Dedifferentiated amniotic fluid mesenchymal stem cell (primary cell): ENCODE results near the gene THSD7A.
"Not testable (repeated sequence)": the region's sequence is repeated elsewhere in the genome, so short reads cannot be mapped to it uniquely, and the experiment has no call there.

Experiments used
- DNase-seq: peaks from one replicate; pipeline ENCODE4 v3.0.0-alpha.2; 2016; ENCODE audit errors: extremely low spot score

THSD7A gene

GRCh38 chr7:11457419-11457818, 374.6 kb downstream of the THSD7A start:
- DNase-seq, result no peak

- DNase-seq, result no peak
Observed at GRCh38 chr7:11456574-11456973, 375.4 kb downstream of the THSD7A start.

DNA sequence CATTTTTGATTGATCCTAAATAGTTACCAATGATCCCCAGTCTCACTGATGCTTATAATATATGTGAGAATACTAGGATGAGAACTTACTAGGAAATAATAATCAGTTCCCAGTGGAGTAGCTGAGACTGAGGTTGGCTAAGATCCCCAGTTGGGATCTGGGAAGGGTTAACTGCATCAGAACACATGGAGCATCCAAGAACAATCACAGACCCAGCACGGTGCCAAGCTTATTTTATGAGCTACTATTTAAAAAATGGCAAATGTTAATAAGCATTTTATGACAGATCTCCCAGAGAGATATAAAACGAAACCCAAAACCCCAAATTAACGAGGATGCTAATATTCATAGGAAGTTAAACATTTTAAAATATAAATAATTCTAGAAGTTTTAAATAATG, 379.5 kb downstream of the THSD7A start:
- no peak for DNase-seq

GRCh38 chr7:11450281-11450680, 381.7 kb downstream of the THSD7A start:
- DNase-seq, result no peak

- no peak for DNase-seq
Observed at GRCh38 chr7:11449316-11449715, 382.7 kb downstream of the THSD7A start.

DNA sequence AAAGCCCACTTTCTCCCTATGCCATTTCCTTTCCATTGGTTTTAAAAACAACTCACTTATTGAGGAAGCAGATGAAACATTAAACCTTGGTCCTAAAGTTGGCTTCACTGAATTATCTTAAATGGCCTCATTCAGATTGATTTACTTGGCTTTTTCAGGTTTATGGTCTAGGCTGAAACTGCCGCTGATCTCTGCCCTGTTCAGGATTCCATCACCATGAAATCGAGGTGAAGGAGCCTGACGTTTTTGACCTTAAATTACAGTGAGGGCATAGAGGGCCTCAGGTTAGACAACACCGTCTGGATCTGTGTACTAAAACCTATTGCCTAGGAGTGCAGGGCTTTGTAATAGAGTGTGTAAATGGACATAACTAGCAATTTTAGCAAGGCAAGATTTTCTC, 383.7 kb downstream of the THSD7A start:
- DNase-seq, result no peak

DNA sequence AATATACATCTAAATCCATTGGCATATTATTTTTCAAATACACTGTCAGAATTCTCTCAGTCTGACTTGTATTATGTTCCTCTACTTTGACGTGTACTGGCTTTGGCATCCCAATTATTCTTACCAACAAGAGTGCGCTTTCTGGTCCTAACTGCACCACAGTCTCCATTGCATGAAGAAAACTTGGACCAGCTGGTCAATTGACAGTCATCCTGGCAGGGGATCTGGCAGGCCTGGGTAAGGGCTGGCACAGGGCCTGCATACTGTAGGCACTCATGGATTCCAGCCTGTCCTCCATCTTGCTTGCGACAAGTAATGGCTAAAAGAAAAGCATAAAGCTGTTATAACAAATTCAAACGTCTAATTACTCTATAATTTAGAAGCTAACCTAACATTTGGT, 384.9 kb downstream of the THSD7A start:
- no peak for DNase-seq

GRCh38 chr7:11443934-11444333, 388.1 kb downstream of the THSD7A start:
- not testable (repeated sequence) for DNase-seq

GRCh38 chr7:11437994-11438393, 394.0 kb downstream of the THSD7A start:
- DNase-seq, result no peak

- no peak for DNase-seq
Observed at GRCh38 chr7:11436773-11437524, 395.0 kb downstream of the THSD7A start.

DNA sequence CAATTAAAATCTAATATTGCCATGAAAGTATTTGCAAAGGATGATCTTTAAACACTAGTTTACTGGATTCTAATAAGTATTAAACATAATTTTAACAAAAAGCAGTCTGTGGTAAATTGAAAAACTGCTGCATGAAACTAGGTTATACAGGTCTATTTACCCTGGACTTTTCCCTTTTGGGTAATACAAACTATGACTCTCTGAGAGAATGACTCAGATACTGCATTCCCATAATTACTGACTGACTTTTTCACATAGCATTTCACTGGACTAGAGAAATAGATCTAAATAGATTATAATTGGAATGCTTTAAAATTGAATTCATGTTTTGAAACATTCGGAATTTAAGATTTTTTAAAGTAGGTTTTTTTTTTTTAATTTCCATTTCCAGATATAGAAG, 395.7 kb downstream of the THSD7A start:
- DNase-seq, result no peak

DNA sequence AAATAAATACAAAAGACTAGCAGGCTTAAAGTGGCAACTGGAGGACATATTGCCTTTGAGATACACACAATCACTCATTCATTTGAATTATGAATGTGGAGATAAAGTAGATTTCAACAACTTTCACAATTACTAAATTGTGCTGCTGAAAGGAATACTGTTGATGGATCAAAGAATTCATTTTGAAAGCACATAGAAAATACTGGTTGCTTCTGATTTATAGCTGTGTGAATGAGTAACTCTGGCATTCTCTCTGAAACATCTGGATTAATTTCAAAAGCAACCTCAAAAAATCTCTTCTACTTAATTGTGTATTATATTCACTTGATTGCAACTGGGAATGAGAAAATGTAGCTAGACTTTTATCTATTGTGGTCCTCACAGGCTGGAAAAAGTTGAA, 397.6 kb downstream of the THSD7A start:
- no peak for DNase-seq

DNA sequence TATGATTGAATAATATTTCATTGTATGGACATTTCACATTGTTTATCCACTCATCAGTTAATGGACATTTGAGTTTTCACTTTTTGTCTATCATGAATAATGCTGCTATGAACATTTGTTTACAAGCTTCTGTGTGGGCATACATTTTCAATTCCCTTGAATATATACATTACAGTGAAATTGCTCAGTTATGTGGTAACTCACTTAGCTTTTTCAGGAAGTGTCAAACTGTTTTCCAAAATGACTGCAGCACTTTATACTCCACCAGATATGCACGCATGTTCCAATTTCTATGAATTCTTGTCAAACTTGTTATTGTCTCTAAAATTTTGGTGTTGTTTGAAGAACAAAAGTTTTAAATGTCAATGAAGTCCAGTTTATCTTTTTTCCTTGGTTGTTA, 401.2 kb downstream of the THSD7A start:
- DNase-seq, result no peak

- DNase-seq, result no peak
Observed at GRCh38 chr7:11430112-11430511, 401.9 kb downstream of the THSD7A start.

DNA sequence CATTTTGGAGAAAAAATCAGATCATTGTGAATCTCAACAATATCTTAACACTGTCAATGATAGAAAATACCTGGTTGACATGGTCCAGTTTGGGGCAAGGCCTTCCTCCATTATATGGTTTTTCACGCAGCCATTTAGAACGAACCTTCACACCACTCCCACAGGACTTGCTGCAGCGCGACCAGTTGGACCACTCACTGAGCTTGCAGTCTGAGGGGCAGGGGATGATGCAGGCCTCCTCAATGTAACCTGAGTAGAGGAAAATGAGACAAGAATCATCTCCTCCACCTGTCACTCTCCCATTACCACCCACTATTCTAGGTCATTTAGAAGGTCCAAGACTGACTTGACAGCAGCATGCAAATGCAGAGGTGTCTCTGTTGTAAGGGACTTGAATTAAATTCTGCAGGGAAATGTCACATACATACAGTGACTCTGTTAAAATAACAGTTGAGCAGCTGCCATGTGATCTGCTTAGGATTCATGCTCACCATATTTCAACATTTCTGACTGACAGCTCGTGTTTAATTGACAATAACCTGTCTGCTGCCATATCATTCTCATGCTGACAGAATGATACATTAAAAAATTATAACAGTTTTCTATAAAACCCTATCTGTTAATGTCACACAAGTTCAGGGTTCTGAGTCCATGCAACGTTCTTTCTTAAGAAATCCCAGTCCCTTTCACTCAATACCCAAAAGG, 403.0 kb downstream of the THSD7A start:
- DNase-seq, result no peak

DNA sequence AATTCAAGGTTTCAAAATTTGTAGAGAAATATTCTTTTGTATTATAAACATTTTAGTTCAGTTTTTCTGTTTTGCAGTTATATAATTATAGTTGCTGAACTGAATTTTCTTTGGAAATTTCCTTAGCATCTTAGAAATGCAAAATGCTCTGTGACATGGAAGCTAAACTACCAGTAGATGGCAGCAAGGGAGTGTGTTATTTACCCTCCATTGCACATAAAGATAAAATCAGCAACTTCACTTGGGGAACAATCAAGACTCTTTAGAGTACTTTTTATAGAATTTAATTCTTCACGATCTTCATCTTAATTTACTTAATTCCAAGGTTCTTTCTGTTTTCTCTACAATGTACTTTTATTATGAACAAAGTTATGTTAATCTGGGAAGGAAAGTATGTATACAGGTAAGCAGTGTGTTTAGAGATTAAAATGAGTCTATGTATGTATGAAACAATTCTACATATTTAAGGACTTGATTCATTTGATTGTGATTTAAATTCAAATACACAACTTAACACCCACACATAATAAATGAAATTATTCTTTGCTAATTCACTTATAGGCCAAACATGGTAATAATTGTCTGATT, 404.2 kb downstream of the THSD7A start:
- peak; percentile 77 for DNase-seq

GRCh38 chr7:11424006-11424405, 408.0 kb downstream of the THSD7A start:
- no peak for DNase-seq

DNA sequence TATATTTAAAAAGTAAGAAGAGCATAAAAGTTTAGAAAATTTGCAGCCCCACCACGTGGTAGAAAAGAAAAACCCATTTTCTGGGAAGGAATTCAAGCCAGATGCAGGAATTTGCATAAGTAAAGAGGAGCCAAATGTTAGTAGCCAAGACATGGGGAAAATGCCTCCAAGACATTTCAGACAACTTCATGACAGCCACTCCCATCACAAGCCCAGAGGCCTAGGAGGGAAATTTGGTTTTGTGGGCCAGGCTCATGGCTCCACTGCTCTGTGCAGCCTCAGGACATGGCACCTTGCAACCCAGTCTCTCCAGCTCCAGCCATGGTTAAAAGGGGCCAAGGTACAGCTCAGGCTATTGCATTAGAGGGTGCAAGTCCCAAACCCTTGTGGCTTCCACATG, 411.9 kb downstream of the THSD7A start:
- no peak for DNase-seq

- DNase-seq, result no peak
Observed at GRCh38 chr7:11416641-11417458, 415.1 kb downstream of the THSD7A start.

DNA sequence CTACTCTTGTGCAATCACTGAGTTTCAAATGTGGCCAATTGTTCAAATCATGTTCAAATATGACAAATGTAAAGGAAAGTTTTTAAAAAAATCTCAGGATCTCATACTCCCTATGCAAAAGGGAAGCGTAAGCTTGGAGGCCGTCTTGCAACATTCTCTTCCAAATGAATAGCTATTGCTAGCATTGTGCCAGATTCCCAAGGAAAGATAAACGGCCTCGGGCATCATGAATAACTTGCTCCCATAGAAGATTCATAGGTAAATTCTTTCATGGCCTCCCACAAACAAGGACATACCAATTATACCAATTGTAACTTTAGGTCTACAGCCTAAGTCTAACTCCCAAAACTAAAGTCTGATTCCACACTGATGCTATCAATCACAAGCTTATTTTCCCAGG, 416.9 kb downstream of the THSD7A start:
- no peak for DNase-seq

DNA sequence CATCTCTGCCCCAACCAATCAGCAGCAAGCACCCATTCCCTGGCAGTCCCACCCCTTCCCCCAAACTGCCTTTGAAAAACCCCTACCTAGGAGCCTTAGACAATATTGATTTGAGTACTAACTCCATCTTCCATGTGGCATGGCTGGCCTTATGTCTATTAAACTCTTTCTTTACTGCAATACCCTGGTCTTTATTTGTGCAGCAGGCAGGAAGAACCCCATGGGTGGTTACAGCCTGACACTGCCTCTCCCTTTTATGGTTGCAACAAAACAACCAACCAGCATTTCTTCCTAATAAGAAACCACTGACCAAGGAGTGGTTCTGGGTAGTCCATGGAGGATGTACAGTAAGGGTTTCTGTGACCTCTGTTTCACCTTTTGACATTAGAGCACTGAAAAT, 418.1 kb downstream of the THSD7A start:
- no peak for DNase-seq

- no peak for DNase-seq
Observed at GRCh38 chr7:11412036-11412435, 420.0 kb downstream of the THSD7A start.
